COR-L47 (cell line): ENCODE measurements around the gene PDLIM7.

Experiments
- DNase-seq: peaks from one replicate; lab custom pipeline; 2025; lab: John Stamatoyannopoulos, UW

The PDLIM7 gene

DNA sequence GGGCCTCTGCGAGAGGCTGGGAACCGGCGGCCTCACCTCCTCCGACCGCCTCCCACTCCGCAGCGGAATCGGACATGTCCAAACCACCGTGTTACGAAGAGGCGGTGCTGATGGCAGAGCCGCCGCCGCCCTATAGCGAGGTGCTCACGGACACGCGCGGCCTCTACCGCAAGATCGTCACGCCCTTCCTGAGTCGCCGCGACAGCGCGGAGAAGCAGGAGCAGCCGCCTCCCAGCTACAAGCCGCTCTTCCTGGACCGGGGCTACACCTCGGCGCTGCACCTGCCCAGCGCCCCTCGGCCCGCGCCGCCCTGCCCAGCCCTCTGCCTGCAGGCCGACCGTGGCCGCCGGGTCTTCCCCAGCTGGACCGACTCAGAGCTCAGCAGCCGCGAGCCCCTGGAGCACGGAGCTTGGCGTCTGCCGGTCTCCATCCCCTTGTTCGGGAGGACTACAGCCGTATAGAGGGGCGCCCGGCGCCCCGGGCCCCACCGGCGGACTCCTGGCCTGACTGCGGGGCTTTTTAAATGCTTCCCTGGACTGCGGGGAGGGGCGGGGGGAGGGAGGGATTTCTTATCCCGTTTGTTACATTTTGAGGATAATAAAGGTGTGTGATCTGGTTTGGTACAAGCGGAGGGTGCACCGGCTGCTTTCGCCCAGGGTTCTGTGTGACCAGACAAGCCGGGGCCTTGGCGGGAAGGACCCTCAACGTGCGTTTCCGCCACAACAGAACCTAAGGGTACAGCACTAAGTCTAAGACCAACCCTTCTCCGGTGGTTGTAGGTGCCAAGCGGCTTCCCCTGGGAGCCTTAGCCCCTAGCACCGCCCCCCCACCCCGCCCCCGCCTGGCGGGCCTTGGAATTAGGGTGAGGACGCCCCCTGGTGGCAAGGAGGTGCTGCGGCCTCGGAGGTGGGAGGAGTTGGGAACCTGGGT lies 41.5 kb downstream of the PDLIM7 start:
- DNase-seq, result peak; percentile 89

DNA sequence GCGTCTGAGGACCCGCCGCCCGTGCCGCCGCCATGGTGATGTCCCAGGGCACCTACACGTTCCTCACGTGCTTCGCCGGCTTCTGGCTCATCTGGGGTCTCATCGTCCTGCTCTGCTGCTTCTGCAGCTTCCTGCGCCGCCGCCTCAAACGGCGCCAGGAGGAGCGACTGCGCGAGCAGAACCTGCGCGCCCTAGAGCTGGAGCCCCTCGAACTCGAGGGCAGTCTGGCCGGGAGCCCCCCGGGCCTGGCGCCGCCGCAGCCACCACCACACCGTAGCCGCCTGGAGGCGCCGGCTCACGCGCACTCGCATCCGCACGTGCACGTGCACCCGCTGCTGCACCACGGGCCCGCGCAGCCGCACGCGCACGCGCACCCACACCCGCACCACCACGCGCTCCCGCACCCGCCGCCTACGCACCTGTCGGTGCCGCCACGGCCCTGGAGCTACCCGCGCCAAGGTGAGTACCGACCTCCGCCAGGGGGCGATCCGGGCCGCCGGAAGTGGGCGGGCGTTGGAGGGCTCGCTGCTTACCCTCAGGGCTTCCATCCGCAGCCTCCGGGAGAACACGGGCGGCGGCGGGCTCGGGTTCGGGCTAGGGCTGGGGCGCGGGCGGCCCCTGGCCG lies 42.3 kb downstream of the PDLIM7 start:
- peak; percentile 92 for DNase-seq

DNA sequence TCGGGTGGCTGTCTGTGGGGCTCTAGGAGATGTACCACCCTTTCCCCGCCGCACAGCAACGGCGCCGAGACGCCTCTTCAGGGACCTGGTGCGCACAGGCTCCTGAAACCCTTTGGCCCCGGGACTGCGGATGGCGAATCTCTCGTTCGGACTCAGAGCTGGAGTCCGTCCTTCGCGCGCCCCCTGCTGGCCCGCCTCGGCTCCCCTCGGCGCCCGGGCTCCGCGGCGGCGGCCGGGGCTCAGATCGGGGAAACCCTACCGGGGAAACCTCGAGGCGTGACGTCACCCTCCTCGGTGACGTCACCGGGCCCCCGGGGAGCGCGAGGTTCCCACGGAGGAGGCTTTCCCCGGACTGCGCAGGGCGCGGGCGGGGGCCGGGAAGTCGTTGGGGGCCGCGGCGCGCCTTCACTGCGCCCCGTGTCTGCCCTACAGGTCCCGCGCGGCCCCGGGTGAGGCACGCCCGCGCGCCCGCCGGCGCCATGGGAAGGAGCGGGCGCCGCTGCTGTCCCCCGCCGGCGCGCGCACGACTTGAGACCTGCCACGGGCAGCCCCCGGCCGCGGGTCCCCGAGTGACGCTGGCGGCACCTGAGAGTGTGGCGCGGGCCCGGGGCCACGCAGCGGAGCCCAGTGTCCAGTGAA lies 42.9 kb downstream of the PDLIM7 start:
- peak; percentile 87 for DNase-seq

DNA sequence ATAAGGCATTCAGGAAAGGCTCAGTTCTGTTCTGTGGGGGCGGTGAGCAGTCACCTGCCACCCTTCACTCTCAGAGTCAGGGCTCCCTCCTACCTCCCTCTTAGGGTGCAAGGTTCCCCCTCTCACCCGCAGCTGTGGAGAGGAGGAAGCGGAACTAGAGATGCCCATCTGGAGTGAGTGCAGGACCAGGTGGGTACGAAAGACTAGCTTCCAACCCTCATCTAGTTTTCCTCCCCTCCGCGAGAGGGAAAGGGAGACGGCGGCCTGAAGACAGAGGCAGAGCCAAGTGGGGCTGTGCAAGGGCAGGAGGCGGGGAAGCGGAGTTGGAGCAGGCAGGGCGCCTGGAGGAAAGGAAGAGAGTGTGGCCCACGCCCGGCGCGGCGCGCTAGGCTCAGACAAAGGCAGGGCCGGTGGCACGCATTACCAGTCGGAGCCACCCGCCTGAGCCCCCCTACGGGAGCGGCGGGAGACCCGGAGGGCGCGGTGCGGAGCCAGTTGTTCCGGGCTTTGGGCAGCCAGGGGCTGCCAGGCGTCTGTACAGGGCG lies 43.5 kb downstream of the PDLIM7 start:
- DNase-seq, result peak; percentile 68

DNA sequence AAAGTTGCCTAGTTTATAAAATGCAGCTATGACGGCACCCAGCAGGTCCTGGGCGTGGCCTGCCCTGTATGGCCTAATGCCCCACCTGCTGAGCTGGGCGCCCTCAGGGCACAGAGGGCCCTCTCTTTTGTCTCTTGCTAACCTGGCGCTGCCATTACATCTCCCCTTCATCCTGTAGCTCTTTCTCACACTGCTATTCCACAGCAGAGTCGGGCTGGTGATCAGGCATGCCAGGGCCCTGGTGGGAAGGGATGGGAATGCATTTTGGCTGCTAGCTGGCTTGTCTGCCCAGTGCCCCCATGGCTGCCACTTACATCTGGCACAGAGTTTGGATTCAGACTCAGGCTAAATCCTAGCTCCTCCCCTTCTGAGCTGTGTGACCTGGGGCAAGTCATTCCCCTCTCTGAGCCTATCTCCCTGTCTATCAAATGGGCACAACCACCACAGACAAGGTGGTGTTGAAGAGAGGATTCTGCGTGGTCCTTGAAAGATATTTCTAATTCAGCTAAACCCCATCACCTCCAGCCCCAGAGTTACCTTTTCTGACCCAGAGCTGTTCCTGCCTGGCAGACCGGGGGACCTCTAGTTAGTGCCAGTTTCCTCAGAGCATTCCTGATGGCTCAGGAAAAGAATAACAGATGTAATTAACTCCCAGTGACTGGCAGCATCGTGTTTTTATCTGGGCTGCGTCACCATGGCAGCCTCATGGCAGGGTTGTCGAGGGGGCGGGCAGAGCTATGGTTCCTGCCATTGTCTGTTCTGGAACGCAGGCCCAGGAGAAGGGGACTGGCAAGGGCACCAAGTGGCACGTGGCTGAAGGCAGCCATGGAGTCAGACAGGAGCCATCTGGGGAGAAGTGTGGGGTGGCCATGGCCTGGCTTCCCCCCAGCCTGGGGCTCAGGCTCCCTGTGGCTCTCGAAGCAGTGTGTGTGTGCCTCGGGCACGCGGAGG lies 44.4 kb downstream of the PDLIM7 start:
- DNase-seq, result peak; percentile 55

DNA sequence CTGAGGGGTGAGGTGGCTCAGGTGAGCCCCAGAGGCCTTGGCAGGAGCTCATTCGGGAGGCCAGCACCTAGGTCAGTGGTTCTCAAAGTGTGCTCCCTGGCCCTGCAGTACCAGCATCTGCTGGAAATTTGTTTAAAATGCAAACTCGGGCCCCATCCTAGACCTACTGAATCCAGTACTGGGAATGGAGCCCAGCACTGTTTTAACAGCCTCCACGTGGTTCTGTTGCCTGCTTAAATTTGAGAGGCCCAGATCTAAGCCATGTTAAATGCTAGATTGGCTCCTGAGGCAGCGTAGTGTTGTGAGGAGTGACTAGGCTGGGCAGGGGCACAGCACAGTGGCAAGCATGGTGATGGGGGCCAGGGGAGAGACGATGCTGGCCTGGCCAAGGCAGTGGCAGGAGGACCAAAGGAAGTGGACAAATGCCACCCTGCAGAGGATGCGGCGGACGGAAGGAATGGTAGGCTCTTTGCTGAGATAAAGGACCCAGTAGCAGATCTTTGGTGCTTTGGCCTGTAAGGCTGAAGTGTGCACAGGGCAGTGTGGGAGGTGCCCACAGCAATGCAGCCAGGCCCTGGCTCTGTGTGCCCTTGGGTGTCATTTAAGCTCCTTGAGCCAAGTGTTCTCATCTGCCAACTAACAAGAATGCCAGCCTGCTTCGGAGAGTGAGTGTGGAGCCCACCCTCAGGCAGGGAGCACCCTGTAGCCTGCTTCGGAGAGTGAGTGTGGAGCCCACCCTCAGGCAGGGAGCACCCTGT lies 46.6 kb downstream of the PDLIM7 start:
- DNase-seq, result no peak

DNA sequence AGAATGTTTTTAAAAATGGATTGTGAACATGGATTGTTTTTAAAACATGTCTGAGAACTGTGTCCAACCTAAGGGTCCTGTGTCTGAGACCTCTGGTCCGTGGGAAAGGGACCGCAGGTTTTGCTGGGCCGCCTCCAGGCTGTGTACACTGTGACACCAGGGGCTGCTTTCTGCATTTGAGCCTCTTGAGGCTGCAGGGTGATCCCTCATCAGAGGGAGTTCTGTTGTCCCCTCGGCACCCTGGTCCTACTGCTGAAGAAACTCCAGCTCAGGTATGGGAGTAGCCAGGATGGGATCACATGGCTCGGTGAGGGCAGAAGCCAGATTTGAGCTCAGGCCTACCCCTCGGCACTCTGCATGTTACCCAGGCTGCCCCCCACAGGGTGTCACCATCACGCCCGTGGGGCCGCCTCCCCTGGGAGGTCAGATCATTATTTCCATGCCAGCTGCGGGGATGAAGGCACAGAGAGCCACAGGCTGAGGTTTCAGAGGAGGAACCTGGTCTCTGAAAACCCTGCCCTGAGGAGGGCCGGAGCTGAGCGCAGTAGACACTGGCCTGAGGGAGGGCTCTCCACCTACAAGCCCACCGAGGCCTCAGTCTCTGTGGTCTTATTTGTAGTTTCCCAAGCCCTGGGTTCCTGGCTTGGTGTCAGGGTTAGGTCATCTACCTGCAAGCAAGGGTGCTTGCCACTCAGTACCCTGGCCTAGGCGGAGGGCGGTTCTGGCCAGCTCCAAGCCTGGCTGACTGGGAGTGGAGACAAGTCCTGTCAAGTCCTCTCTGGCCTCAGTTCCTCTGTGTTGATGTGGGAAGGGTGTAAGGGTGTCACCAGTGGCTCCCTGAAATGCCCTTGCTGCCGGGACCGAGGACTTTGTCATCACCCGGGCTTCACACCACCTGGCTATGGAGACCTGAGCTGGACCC lies 48.0 kb downstream of the PDLIM7 start:
- DNase-seq, result no peak

DNA sequence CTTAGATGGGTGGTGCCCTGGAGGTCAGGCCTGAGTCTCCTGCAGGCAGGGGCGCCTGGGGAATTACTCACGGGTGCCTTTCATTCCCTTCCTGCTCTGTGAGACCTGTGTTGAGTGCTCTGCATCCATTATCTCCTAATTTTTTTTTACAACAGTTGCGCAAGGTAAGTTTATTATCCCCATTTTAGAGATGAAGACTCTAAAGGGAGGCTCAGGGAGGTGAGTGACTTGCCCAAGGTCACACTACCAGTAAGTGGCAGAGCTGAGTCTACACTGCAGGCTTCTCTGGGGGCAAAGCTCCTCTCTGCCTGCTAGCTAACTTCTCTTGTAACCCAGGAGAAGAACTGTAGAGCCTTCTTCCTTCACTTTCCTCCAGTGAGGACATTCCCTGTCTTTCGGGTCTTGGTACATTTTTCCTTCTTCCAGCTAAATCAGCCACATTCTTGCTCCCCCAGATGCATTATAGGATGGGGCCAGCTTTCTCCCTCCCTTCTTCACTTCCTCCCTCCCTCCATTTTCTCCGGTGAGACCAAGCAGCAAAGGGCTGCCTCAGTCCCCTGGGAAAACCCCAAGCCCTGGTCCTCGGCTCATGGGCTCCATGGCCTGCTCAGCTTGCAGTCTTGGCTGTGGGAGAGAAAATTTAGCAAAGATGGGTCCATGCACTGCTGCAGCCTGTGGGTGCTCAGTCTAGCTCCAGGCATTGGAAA lies 49.0 kb downstream of the PDLIM7 start:
- no peak for DNase-seq

DNA sequence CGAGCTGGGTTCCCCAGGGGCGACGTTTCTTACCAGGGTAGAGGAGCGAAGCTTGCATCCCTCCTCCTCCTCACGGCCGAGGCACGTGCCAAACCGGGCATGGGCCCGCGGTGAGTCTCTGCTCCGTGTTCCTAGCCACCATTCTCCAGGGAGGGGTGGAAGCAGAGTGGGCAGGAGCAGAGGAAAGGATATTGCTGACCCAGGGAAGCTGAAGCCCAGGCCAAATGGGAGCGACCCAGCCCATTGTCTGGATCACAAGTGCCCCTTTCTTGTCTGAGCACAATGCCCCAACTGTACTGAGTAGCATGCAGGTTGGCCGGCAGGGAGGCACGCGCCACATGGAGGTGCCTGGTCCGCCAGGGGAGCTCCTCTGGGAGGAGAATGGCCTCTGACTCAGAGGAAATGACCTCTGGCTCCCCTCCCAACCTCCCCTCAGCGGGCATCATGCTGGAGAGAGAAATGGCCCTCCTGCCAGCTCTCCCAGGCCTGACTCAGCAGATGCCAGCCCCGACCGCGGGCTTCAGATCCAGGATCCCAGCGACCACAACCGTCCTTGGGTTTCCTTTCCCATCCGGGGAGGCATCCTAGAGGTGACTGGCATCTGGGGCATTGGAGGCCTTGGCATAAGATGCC lies 49.7 kb downstream of the PDLIM7 start:
- peak; percentile 17 for DNase-seq

DNA sequence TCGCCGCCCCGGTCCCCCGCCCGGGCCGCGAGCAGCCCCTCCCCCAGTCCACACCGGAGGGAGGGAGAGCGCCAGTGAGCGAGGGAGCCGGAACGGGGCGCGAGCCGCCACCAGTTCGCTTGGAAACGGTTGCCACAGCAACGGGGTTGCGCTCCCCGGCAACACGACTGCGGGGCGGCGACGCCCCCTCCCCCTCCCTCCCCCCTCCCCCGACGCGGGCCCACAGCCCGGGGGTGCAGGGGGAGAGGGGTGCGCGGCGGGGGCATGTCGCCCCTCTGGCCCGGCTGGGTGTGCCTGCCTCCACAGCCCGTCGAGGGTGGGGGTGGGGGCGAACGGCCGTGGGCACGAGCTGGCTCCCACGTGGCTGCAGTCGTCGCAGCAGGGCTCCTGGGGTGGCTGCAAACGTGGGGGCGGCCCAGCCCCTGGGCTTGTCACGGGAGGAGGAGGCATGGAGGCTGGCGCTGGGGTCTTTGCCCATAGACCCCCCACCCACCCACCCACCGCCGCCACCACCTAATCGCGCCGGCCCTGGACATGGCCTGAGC lies 50.3 kb downstream of the PDLIM7 start:
- peak; percentile 91 for DNase-seq

DNA sequence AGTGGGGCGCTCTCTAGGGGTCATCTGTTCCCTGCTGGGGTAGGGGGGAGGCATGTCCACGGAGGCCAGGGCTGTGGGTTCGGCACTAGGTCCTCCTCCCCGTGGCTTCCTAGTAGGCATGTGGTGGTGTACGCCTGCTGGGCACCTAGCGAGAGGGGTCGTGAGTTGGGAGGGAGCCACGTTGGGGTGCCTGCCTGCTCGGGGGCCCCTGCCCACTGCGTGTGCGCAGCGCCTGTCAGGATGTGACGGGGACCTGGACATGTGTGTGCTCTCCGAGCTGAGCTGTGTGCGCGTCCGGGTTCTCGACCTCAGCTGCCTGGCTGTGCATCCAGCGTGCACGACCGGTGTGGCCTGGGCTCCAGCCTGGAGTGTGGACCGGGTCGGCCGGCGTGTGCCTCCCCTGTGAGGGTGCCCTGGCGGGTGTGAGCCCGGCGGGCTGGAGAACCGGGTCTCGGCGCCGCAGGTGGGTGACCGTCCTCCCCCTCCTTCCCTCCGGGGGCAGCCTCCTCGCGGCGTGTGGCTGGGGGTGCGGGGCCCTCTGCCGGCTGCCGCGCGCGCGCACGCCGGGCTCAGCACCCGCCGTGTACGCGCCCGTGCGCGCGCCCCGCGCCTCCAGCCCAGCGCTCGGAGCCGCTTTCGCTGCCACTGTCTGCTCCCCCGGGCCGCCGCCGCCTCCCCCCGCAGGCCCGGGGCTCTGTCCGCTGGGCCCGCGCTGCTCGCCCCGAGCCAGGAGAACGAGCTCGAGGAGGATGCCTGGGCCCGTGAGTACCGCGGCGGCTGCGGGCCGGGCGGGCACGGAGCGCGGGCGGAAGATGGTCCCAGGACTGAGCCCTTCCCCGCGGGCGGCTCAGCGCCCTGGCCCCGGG lies 51.0 kb downstream of the PDLIM7 start, which contains the start of gene PRR7:
TSS of gene PRR7 (plus strand) at position 615 of the 866 bp plus-strand sequence. CDS start 8,254 bp downstream, outside the sequence.
- DNase-seq, result peak; percentile 74

DNA sequence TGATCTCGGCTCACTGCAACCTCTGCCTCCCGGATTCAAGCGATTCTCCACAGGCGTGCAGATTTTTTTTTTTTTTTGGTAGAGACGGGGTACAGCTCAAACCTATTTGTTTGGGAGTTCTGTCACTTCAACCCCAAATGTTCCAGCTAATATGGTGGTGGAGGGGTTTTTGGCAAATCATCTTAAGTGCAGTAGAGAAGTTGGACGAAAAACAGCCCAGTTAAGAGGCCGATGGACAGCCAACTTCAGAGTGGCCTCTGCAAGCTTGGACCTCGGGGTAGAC lies 51.5 kb downstream of the PDLIM7 start:
- no peak for DNase-seq

DNA sequence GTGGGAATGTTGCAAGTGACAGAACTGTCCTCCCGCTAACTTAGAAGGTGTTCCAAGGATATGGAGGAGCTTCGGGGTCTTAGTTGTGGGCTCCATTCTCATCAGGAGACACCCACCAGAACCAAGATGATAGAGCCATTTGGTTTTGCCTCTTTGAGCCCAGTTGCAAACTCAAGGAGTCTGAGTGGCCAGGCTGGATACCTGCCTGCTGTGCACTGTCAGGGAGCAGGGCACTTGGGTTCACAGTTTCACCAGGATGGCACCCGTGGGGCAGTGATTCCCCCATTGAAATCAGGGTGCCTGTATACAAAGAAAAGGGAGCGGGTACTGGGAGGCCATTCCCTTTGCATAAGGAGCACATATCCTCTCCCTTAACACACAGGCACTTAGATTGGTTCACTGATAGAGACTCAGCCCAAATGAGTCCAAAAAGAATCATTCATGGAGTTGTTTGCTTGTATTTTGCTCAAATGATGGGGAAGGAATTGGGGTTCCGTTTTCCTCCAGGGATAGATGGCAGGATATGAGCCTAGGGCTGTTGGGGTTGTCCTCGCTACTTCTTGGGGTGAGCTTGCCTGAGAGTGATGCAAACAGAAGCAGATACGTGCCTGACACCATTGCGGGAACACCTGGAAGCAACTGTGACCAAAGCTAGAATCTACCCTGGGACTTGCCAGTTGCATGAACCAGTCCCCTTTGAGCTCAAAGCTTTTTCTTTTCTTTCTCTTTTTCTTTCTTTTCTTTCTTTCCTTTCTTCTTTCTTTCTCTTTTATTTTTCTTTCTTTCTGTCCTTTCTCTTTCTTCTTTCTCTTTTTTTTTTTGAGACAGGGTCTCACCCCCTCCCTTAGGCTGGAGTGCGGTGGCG lies 52.1 kb downstream of the PDLIM7 start:
- no peak for DNase-seq

DNA sequence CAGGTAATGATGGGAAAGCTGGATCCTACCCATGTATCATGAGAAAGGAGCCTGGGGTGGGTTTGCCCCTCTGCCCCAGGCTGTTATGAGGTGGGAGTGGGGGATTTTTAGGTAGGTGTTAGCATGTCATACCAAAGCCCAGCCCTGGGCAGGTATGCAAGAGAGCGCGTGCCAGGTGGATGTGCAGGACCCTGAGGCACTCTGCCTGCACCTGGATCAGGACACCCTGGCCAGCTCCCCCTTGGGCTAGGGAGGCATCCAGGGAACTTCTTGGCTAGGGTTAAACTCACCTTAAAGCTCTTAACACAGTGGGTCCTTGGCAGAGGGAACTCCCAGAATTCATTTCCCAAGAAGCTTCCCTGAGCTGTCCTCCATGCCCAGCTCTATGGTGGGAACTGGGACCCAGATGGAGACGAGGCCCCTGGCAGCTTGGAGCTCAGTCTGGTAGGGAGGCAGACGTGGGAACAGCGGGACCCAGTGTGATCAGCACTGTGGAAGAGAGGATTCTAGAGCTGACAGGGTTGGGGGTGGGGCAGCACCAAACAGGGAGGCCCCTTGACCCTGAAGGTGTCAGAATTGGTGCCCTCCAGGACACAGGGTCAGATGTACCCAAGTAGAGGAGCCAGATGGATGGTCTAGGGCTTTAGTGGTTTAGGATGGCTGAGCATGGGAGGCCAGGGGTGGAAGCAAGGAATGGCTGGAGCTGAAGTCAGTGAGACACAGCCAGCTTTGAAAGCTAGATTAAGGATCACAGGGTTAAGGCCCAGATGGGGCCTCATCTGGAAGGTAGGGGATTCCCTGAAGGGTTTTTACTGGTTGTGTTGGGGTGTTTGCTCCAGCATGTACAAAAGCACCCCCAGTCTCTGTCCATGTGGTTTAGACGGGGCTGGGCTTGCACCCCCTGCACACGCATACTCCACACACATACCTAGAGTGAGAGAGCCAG lies 53.0 kb downstream of the PDLIM7 start:
- no peak for DNase-seq
